Stomach smooth muscle (tissue), 2 donors: ENCODE data around the gene TMEM54.

Experiments used
- H3K27ac ChIP-seq: one replicate; pipeline ENCODE4 v1.7.0; 2013; ENCODE audit warnings: mild to moderate bottlenecking, low read length, inconsistent platforms
- H3K27me3 ChIP-seq, 2 donors: one replicate each; pipeline ENCODE4 v1.7.0; 2013; ENCODE audit warnings: low read length in 2 of 2; ENCODE audit not compliant: insufficient read depth in 2 of 2, control insufficient read depth in 1 of 2
- H3K36me3 ChIP-seq, 2 donors: one replicate each; pipeline ENCODE4 v1.7.0; 2013; ENCODE audit warnings: low read length in 2 of 2; ENCODE audit not compliant: control insufficient read depth in 2 of 2, insufficient read depth in 2 of 2
- H3K4me1 ChIP-seq: one replicate; pipeline ENCODE4 v1.7.0; 2013; ENCODE audit warnings: low read length; ENCODE audit not compliant: control insufficient read depth, insufficient read depth
- H3K4me3 ChIP-seq, 2 donors: one replicate each; pipeline ENCODE4 v1.7.0; 2013; ENCODE audit warnings: low read length in 2 of 2
- H3K9ac ChIP-seq, 2 donors: one replicate each; pipeline ENCODE4 v1.7.0; 2013; ENCODE audit warnings: low read length in 2 of 2, mild to moderate bottlenecking in 1 of 2
- H3K9me3 ChIP-seq, 2 donors: one replicate each; pipeline ENCODE4 v1.7.0; 2013; ENCODE audit warnings: low read length in 2 of 2; ENCODE audit not compliant: control insufficient read depth in 2 of 2
- donor health status: healthy.
- donor health status: Pancreatic carcinoma.

The TMEM54 gene

GRCh38 chr1:32861904-32862695 lies 39.1 kb downstream of the TMEM54 start:
- Histone ChIP-seq H3K27me3 (no peaks in the 10 kb centered on the region), H3K4me1 (peaks cover 17% of the 10 kb centered on the region), H3K9ac (no peak overlapping the region), H3K4me3 (no peak overlapping the region), H3K9me3 (no peaks in the 10 kb centered on the region), H3K36me3 (peaks cover 3 to 22% of the 10 kb centered on the region in 2 donors), H3K27ac (no peak overlapping the region)

- no peaks in the 10 kb centered on the region for H3K9me3 ChIP-seq
- H3K4me1 ChIP-seq = peaks cover 14% of the 10 kb centered on the region
- peaks cover 15 to 25% of the 10 kb centered on the region in 2 donors for H3K36me3 ChIP-seq
- H3K9ac ChIP-seq = no peak overlapping the region
- H3K4me3 ChIP-seq = no peak overlapping the region
- H3K27ac ChIP-seq = no peak overlapping the region
- H3K27me3 ChIP-seq = no peaks in the 10 kb centered on the region
These were observed 40.6 kb downstream of the TMEM54 start for GRCh38 chr1:32860566-32860965.

- Histone ChIP-seq H3K27me3 (no peaks in the 10 kb centered on the region), H3K9me3 (no peaks in the 10 kb centered on the region), H3K36me3 (peaks cover 15 to 25% of the 10 kb centered on the region in 2 donors), H3K9ac (no peak overlapping the region), H3K4me3 (no peak overlapping the region), H3K4me1 (peaks cover 13% of the 10 kb centered on the region), H3K27ac (no peak overlapping the region)
These were observed 41.3 kb downstream of the TMEM54 start for GRCh38 chr1:32859915-32860314.

GRCh38 chr1:32858791-32859190 lies 42.4 kb downstream of the TMEM54 start:
- Histone ChIP-seq H3K36me3 (peaks cover 19 to 32% of the 10 kb centered on the region in 2 donors), H3K27me3 (no peaks in the 10 kb centered on the region), H3K9ac (no peak overlapping the region), H3K27ac (no peak overlapping the region), H3K4me3 (no peak overlapping the region), H3K4me1 (peaks cover 10% of the 10 kb centered on the region), H3K9me3 (no peaks in the 10 kb centered on the region)

- Histone ChIP-seq H3K36me3 (peaks cover 19 to 32% of the 10 kb centered on the region in 2 donors), H3K9ac (no peak overlapping the region), H3K4me3 (no peak overlapping the region), H3K9me3 (no peaks in the 10 kb centered on the region), H3K27ac (no peak overlapping the region), H3K27me3 (no peaks in the 10 kb centered on the region), H3K4me1 (peaks cover 10% of the 10 kb centered on the region)
These were observed 43.1 kb downstream of the TMEM54 start for GRCh38 chr1:32858136-32858535.

GRCh38 chr1:32855861-32856617 lies 45.1 kb downstream of the TMEM54 start:
- H3K9me3 ChIP-seq = no peaks in the 10 kb centered on the region
- H3K4me1 ChIP-seq = no peaks in the 10 kb centered on the region
- H3K36me3 ChIP-seq = peaks cover 21 to 29% of the 10 kb centered on the region in 2 donors
- H3K27me3 ChIP-seq = no peaks in the 10 kb centered on the region
- no peak overlapping the region for H3K9ac ChIP-seq
- no peak overlapping the region for H3K27ac ChIP-seq
- no peak overlapping the region for H3K4me3 ChIP-seq

- Histone ChIP-seq H3K36me3 (peaks cover 4 to 9% of the 10 kb centered on the region in 2 donors), H3K4me3 (no peak overlapping the region), H3K9me3 (no peaks in the 10 kb centered on the region), H3K27me3 (no peaks in the 10 kb centered on the region), H3K9ac (no peak overlapping the region), H3K27ac (no peak overlapping the region), H3K4me1 (no peaks in the 10 kb centered on the region)
These were observed 52.7 kb downstream of the TMEM54 start for GRCh38 chr1:32848354-32849063.
